D341Med (cell line): Measurements from ENCODE around the gene FOXK1.

ENCODE experiments used
- DNase-seq: peaks from one replicate; pipeline ENCODE4 v3.0.0; 2012; ENCODE audit warnings: low spot score

FOXK1 gene

GRCh38 chr7:4765776-4766490 is 83.8 kb downstream of the FOXK1 start:
- no peak for DNase-seq

- DNase-seq: no peak
Observed at GRCh38 chr7:4766666-4767519, 84.8 kb downstream of the FOXK1 start.

- DNase-seq: no peak
Observed at GRCh38 chr7:4768597-4769569, 86.8 kb downstream of the FOXK1 start.

- no peak for DNase-seq
Observed at GRCh38 chr7:4769761-4770160, 87.7 kb downstream of the FOXK1 start.

- DNase-seq: no peak
Observed at GRCh38 chr7:4770886-4771285, 88.8 kb downstream of the FOXK1 start.

GRCh38 chr7:4771737-4772136 is 89.6 kb downstream of the FOXK1 start:
- no peak for DNase-seq

GRCh38 chr7:4772306-4772705 is 90.2 kb downstream of the FOXK1 start:
- DNase-seq: no peak

- DNase-seq: no peak
Observed at GRCh38 chr7:4774007-4774406, 91.9 kb downstream of the FOXK1 start.

- DNase-seq: no peak
Observed at GRCh38 chr7:4774658-4775249, 92.7 kb downstream of the FOXK1 start.

GRCh38 chr7:4775250-4775847 is 93.3 kb downstream of the FOXK1 start, which contains the start of gene AP5Z1:
TSS of gene AP5Z1 (plus strand) at chr7:4775623. CDS start at chr7:4775716, 93 bp downstream.
- peak; percentile 100 for DNase-seq

- DNase-seq: no peak
Observed at GRCh38 chr7:4775848-4776623, 93.9 kb downstream of the FOXK1 start.

- DNase-seq: no peak
Observed at GRCh38 chr7:4779118-4779517, 97.0 kb downstream of the FOXK1 start.

- no peak for DNase-seq
Observed at GRCh38 chr7:4781366-4782069, 99.4 kb downstream of the FOXK1 start.

- DNase-seq: no peak
Observed at GRCh38 chr7:4782333-4783291, 100.5 kb downstream of the FOXK1 start.

GRCh38 chr7:4783292-4783652 is 101.2 kb downstream of the FOXK1 start:
- no peak for DNase-seq

- DNase-seq: no peak
Observed at GRCh38 chr7:4783762-4784351, 101.8 kb downstream of the FOXK1 start.

GRCh38 chr7:4784799-4785198 is 102.7 kb downstream of the FOXK1 start:
- DNase-seq: no peak

- no peak for DNase-seq
Observed at GRCh38 chr7:4785371-4785770, 103.3 kb downstream of the FOXK1 start.
